GM21515 (cell line): ENCODE measurements around the gene TRIO.
A peak's percentile ranks its signal among the peaks of the same experiment; 100 is the strongest.

Experiments used
- ATAC-seq: cut with Tn5 transposase; IDR thresholded peaks from one replicate; pipeline ENCODE4 v1.9.1; 2021; ENCODE audit not compliant: unreplicated experiment

TRIO gene

DNA sequence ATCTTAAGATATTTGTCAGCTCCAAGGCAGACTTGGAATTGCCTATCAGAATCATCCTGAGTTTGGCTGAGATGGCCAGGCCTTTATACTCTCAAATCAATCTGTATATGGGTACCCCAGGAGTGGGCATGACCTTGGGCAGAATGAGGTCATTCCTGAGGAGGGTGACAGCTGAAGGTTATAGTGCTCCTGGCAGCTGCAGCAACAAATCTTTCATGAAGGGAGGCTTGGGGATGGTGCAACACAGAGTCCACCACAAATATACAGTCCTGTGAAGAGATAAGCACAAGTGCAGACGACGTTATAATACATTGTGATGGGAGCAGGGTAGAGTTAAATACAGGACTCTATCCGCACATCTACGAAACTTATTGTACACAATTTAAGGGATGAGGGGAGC lies 21.1 kb upstream of the TRIO start:
- no peak for ATAC-seq

DNA sequence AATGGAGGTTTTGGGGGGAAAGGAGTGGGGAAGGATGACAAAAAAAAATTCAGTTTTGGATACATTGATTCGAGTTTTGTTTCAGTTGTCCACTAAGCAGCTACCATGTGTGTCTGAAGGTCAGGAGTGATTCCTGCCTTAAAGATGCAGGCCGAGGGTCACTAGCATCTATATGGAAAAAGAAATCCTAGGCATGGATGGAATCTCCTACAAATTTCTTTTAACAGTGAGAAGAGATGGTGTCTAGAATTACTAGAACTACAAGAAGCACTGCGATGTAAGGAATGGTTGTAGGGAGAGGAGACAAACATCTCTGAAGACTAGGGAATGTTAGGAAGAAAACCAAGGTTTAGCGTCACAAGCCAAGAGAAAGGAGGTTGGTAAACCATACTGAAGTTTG lies 19.6 kb upstream of the TRIO start:
- ATAC-seq = no peak

DNA sequence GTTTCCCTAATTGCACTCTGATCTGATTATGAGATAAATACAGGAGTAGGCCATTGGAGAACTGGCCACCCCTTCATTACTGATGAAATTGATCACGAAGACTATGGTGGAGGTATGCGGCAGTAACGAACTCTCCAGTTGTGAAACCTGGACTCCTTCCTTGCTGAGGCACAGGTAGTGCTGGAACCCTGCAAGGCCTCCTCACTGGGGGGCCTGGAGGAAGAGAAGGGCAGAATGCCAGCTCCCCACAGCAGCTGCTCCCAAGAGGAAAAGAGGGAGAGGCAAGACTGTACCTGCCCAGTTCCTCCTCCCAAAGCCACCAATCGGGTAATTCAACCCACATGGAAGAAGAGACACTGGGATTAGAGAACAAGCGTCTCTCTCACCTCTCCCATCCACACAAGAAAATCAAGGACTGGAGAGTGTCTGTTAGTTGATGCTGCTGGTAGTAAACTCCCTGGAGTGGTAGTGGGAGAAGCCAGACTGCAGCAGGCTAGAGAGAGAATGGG lies 19.1 kb upstream of the TRIO start:
- ATAC-seq = no peak

GRCh38 chr5:14125262-14125661 lies 17.9 kb upstream of the TRIO start:
- no peak for ATAC-seq

GRCh38 chr5:14127587-14127986 lies 15.6 kb upstream of the TRIO start:
- no peak for ATAC-seq

- no peak for ATAC-seq
Measured at GRCh38 chr5:14128079-14128478, 15.1 kb upstream of the TRIO start.

DNA sequence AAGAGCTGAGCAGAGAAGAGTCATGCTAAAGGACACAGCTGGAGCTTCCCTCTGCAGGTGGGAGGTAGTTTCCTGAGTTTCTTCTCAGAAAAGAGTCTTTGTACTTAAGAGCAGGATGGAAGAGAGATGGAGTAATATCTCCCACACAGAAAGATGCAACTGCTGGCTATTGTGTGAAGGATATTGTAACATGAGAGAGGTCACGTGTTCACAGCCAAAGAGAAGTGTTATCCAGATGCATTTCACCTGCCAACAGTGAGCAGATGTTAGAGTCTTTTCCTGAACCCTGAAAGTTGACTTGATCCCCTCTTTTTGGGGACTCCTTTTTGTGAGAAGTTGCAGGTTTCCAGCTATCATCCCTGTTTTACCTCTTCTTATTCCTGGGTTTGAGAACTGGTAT lies 14.0 kb upstream of the TRIO start:
- no peak for ATAC-seq

GRCh38 chr5:14131855-14132503 lies 11.2 kb upstream of the TRIO start:
- no peak for ATAC-seq

DNA sequence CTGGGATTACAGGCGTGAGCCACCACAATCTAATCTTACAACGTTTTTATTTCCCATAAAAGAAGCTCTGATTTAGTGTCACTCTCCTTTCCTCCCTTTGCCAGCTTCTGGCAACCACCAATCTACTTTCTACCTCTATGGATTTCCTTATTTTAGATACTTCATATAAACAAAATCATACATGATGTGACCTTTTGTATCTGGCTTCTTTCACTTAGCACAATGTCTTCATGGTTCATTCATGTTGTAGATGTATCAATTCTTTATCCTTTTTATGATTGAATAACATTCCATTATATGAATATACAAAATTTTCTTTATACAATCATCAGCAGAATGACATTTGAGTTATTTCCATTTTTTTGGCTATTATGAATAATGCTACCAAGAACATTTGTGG lies 9.7 kb upstream of the TRIO start:
- no peak for ATAC-seq

DNA sequence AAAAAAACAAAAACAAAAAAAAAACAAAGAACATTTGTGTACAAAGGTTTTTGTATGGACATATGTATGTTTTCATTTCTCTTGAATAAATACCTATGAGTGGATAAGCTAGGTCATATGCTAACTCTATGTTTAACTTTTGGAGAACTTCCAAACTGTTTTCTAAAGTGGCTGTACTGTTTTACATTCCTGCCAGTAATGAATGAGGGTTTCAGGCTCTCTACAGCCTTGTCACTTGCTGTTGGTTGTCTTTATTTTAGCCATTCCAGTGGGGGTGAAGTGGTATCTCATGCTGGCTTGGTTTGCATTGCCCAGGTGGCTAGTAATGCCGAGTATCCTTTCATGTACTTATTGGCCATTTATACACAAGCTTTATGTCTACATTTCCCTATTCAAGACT lies 9.1 kb upstream of the TRIO start:
- no peak for ATAC-seq

DNA sequence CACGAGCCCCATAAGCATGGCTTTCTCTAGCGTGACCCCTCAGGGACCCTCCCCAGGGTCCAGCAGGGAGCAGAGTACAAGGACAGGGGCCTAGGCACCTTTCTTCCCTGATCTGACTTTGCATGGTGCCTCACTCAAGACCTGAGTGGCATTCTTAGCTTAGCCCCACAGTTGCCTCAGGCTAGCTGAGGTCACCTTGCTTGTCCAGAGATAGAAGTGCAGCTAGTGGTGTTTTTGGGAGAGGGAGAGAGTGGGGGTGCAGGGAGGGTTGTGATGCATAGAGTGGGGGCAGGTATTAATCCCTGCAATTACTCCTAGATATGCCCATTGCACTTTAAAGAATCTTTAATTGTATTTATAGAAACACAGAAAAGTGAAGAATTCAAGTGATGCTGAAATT lies 8.4 kb upstream of the TRIO start:
- ATAC-seq = no peak

DNA sequence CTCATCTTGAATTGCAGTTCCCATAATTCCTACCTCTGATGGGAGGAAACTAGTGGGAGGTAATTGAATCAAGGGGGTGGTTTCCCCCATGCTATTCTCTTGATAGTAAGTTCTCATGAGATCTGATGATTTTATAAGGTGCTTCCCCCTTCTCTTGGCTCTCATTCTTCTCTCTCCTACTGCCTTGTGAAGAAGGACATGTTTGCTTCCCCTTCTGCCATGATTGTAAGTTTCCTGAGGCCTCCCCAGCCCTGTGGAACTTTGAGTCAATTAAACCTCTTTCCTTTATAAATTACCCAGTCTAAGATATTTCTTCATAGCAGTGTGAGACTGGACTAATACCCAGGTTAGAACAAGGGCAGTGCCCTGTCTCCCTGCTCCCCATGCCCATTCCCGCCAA lies 7.5 kb upstream of the TRIO start:
- no peak for ATAC-seq

DNA sequence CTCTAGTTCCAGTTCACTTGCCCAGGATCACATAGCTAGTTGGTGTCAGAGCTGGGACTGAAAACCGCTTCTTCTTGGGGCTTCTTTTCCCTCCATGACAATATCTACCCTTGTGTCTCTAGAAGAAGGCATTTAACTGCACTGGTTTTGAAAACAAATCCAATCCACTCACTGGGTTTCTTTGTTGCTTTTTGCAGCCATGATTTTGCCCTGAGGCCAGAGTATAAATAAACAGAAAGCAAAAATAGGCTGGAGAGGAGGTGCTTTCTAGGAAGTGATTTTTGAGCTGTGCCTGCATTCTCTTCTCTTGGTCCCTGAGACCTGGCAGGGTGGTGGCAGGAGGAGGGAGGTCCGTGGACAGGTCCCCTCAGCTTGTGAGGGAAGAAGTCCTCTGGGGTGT lies 6.9 kb upstream of the TRIO start:
- no peak for ATAC-seq

DNA sequence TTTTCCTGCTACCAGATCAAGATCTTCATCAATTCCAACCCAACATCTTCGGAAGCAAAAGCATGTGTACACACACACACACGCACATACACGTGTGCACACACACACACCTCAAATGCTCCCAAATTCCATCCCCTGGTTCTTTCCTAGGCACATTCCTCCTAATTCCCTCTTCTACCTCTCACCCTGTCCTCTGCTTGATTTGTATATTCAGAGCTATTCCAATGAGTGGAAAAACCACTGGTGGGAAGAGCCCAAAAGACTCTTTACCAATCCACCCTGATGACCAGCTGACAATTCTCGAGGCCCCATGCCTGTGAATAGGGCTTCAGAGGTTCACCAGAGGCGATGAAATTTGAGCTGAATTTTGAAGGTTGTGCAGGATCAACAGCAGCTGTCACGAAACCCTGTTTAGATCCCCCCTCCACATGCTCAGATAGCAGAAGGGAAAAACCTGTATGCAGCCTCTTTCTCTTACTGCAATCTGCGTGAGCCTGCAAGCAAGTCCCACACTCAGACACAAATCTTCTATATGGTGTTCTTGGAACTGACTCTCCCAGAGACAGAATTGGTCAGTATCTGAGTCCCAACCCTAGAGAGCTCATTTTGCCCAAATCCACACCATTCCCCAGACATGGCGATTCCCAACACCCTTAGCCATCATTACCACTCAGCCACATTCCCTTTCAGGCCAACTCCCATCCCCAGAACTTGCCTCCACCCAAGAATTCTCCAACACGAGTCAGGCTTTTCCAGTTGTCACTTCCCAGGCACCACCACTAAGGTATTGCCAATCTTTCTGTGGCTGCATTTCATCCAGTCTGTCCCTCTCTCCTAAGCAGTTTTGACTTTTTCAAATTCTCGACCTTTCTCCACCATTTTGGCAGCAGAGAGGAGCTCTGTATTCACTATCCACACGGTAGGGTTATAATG lies 4.3 kb upstream of the TRIO start:
- no peak for ATAC-seq

DNA sequence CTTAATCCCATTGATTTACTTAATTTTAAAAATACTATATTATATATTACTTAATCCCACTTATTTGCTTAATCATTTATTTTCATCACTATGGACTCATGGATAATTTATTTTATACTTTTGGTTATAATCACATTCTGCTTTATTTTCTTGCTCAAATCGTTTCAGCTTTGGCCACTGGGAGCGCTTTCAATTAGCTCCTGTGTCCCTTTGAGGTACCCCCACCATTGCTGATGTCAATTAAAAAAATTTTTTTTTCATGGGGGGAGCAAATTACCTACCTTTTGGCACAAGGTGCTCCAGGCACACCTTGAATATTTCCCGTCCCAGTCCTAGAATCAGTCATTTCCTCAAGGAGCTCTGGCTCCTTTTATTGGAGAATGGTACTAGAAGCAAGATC lies 1.4 kb upstream of the TRIO start:
- no peak for ATAC-seq

- no peak for ATAC-seq
Measured at GRCh38 chr5:14142202-14142826, 828 bp upstream of the TRIO start.

DNA sequence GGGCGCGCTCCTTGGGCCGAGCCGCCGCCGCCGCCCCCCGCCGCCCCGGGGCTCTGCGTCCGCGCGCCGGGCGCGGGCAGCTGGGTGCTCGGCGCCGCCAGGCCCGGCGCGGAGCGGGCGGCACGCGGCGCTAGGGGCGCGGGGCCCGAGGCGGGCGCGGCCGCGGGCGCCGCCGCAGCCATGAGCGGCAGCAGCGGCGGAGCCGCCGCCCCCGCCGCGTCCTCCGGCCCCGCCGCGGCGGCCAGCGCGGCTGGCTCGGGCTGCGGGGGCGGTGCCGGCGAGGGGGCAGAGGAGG lies 351 bp downstream of the TRIO start:
- peak; percentile 11 for ATAC-seq

- peak; percentile 14 for ATAC-seq
Measured at GRCh38 chr5:14143841-14144585, 871 bp downstream of the TRIO start.

DNA sequence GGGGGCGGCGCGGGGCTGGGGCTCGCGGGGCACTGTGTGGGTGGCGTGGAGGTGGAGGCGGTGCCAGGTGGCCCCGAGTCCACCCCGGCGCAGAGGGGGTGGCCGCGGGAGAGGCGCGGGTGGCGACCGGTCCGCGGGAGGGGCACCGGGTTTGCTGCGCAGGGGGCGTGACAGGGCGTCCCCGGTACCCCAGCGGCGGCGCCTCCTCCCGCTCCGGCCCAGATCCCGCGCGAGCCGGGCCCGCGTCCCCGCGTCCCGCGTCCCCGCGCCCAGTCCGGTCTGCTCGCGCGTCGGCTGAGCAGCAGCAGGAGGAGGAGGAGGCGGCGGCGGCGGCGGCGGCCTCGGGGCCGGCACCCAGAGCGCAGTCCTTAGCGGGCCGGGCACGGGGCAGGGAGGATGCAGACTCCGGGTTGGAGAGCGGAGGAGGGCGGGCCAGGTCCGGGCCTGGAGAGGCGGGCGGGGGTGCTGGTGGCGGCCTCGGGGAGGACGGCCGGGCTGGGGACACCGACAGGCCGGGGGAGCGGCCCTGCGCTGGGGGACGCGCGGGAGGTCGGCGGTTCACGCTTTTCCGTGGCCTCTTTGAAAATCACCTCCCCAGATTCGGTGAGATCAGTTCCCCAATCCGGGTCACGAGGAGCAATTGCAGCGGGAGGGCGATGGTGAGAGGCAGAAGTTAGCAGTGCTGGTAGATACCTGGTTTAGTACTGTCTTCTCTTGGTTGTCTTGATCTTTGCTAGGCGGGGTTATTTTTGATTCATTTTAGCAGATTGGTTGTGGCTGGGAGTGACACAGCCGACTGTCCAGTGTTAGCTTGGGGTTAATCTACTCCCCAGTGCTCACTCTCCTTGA lies 1.7 kb downstream of the TRIO start:
- peak; percentile 54 for ATAC-seq
